DND-41 (cell line): ENCODE data around the gene GOLGA6A.

Source experiments
- ATAC-seq: fragments of 200-7000 bp; cut with Tn5 transposase; 3 replicates; pipeline ENCODE4 v1.9.1; 2021; ENCODE audit warnings: low read depth; ENCODE audit not compliant: insufficient read depth
- DNase-seq: peaks from one replicate; pipeline ENCODE4 v3.0.0-alpha.2; 2020
- H2AFZ ChIP-seq: 2 replicates; pipeline ENCODE4 v1.6.0; 2012; ENCODE audit warnings: low read depth, low read length
- H3K27ac ChIP-seq: 2 replicates; pipeline ENCODE4 v1.5.1; 2012; ENCODE audit warnings: low read length, inconsistent platforms
- H3K27me3 ChIP-seq: fragments of 200-600 bp; sonication (generic); 2 replicates; pipeline ENCODE4 v1.6.0; 2012; ENCODE audit warnings: low read length, mild to moderate bottlenecking, inconsistent platforms; ENCODE audit not compliant: insufficient read depth, poor library complexity
- H3K36me3 ChIP-seq: 2 replicates; pipeline ENCODE4 v1.5.1; 2012; ENCODE audit warnings: low read length, inconsistent platforms; ENCODE audit not compliant: insufficient read depth
- H3K4me1 ChIP-seq: 2 replicates; pipeline ENCODE4 v1.5.1; 2012; ENCODE audit warnings: mild to moderate bottlenecking, low read length; ENCODE audit not compliant: insufficient read depth
- H3K4me2 ChIP-seq: 2 replicates; pipeline ENCODE4 v1.6.0; 2012; ENCODE audit warnings: mild to moderate bottlenecking, moderate library complexity, low read length, inconsistent platforms; ENCODE audit not compliant: insufficient read depth
- H3K4me3 ChIP-seq, 2 experiments: fragments of 200-600 bp in 1 of 2; shearing (Covaris generic) in 1 of 2; 2 replicates each; pipeline ENCODE4 v1.5.1; 2012 to 2016; ENCODE audit warnings: inconsistent platforms in 2 of 2, low read length in 2 of 2, mild to moderate bottlenecking in 2 of 2, low read depth in 1 of 2, moderate library complexity in 1 of 2
- H3K79me2 ChIP-seq: 2 replicates; pipeline ENCODE4 v1.6.0; 2012; ENCODE audit warnings: low read length, inconsistent platforms; ENCODE audit not compliant: insufficient read depth
- H3K9ac ChIP-seq: 2 replicates; pipeline ENCODE4 v1.6.0; 2012; ENCODE audit warnings: low read depth, mild to moderate bottlenecking, inconsistent platforms, low read length, moderate library complexity
- H3K9me3 ChIP-seq: 2 replicates; pipeline ENCODE4 v1.5.1; 2012; ENCODE audit warnings: low read length, moderate library complexity, mild to moderate bottlenecking, inconsistent platforms; ENCODE audit not compliant: insufficient read depth, severe bottlenecking
- H4K20me1 ChIP-seq: 2 replicates; pipeline ENCODE4 v1.6.0; 2012; ENCODE audit warnings: low read length; ENCODE audit not compliant: insufficient read depth
- EZH2 ChIP-seq: IDR thresholded peaks from 3 replicates; pipeline ENCODE4 v1.6.1; 2012; ENCODE audit warnings: borderline replicate concordance, low read depth, mild to moderate bottlenecking, moderate library complexity, low read length, inconsistent platforms; ENCODE audit not compliant: severe bottlenecking
- TF ChIP-seq, protein P1 (sequence below): IDR thresholded peaks from 2 replicates; pipeline ENCODE4 v1.5.1; 2012; ENCODE audit warnings: borderline replicate concordance, low read length, moderate library complexity, mild to moderate bottlenecking; ENCODE audit not compliant: poor library complexity, severe bottlenecking; ENCODE audit errors: extremely low read depth

Gene GOLGA6A

GRCh38 chr15:74041311-74041756, 41.0 kb downstream of the GOLGA6A start:
- H4K20me1 ChIP-seq, result peaks cover 2% of the 10 kb centered on the region; the same call in 1 of the 2 replicates
- H3K27me3 ChIP-seq, result no peaks in the 10 kb centered on the region
- no peak overlapping the region for H3K9ac ChIP-seq
- no peak overlapping the region for H3K27ac ChIP-seq
- DNase-seq, result no peak
- H3K4me2 ChIP-seq, result no peak overlapping the region
- peaks cover 11% of the 10 kb centered on the region; the same call in 1 of the 2 replicates for H3K36me3 ChIP-seq
- no peak overlapping the region for H2AFZ ChIP-seq
- ATAC-seq, result no peak
- no peaks in the 10 kb centered on the region for H3K9me3 ChIP-seq
- TF ChIP-seq, protein P1, sequence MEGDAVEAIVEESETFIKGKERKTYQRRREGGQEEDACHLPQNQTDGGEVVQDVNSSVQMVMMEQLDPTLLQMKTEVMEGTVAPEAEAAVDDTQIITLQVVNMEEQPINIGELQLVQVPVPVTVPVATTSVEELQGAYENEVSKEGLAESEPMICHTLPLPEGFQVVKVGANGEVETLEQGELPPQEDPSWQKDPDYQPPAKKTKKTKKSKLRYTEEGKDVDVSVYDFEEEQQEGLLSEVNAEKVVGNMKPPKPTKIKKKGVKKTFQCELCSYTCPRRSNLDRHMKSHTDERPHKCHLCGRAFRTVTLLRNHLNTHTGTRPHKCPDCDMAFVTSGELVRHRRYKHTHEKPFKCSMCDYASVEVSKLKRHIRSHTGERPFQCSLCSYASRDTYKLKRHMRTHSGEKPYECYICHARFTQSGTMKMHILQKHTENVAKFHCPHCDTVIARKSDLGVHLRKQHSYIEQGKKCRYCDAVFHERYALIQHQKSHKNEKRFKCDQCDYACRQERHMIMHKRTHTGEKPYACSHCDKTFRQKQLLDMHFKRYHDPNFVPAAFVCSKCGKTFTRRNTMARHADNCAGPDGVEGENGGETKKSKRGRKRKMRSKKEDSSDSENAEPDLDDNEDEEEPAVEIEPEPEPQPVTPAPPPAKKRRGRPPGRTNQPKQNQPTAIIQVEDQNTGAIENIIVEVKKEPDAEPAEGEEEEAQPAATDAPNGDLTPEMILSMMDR, result no peak
- TF ChIP-seq EZH2, result no peak
- H3K4me3 ChIP-seq, result no peak overlapping the region
- no peaks in the 10 kb centered on the region for H3K4me1 ChIP-seq
- H3K79me2 ChIP-seq, result no peaks in the 10 kb centered on the region

- Histone ChIP-seq H3K27ac (no peak overlapping the region), H4K20me1 (peaks cover 2% of the 10 kb centered on the region; the same call in 1 of the 2 replicates), H3K27me3 (no peaks in the 10 kb centered on the region), H3K9ac (no peak overlapping the region), H3K4me3 (no peak overlapping the region), H3K9me3 (no peaks in the 10 kb centered on the region), H3K36me3 (peaks cover 20% of the 10 kb centered on the region; the same call in 1 of the 2 replicates), H3K4me1 (no peaks in the 10 kb centered on the region), H3K4me2 (no peak overlapping the region), H2AFZ (no peak overlapping the region), H3K79me2 (no peaks in the 10 kb centered on the region)
- ATAC-seq, result no peak
- no peak for DNase-seq
- TF ChIP-seq, protein P1, result no peak
- no peak for TF ChIP-seq EZH2
Measured at GRCh38 chr15:74040109-74040850, 42.1 kb downstream of the GOLGA6A start.

DNA sequence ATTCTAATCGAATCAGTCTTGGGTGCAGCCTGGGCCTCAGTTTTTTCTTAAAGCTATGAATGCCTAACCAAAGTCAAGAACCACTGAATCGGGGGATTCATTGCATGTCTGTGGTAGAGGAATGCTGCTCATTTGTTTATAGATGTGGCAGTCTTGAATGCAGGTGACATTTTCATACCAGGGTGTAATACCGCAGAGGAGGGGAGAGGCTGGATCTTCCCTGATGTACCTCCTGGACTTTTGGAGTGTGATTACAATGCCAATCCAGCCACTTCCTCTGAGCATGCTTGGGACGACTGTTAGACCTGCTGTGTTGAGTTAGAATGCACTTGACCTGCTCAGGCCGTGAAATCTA, 42.7 kb downstream of the GOLGA6A start:
- Histone ChIP-seq H3K9me3 (no peaks in the 10 kb centered on the region), H2AFZ (no peak overlapping the region), H3K27ac (no peak overlapping the region), H3K4me1 (no peaks in the 10 kb centered on the region), H3K9ac (no peak overlapping the region), H3K36me3 (peaks cover 27% of the 10 kb centered on the region), H3K4me2 (no peak overlapping the region), H3K27me3 (no peaks in the 10 kb centered on the region), H4K20me1 (peaks cover 2% of the 10 kb centered on the region; the same call in 1 of the 2 replicates), H3K79me2 (no peaks in the 10 kb centered on the region), H3K4me3 (no peak overlapping the region)
- DNase-seq, result no peak
- TF ChIP-seq EZH2, result no peak
- TF ChIP-seq, protein P1, result no peak
- ATAC-seq, result no peak
